Fibroblast of lung (primary cell): ENCODE measurements around the gene CST3. TPM values are rescaled to one million over a fixed set of nuclear protein-coding genes. Genes with fewer than 3 reads are reported as not detected.

Source experiments
- DNase-seq, 2 donors: peaks; one replicate each; pipeline versions ENCODE4 v3.0.0 to v3.0.0-alpha.2; 2010; ENCODE audit warnings: low read depth in 2 of 2
- H2AFZ ChIP-seq: 2 replicates; pipeline ENCODE4 v1.5.1; 2012; ENCODE audit warnings: low read length, control low read depth, inconsistent platforms
- H3K27ac ChIP-seq: 2 replicates; pipeline ENCODE4 v1.5.1; 2011; ENCODE audit warnings: low read length, control low read depth; ENCODE audit not compliant: insufficient read depth
- H3K27me3 ChIP-seq: 2 replicates; pipeline ENCODE4 v1.5.1; 2011; ENCODE audit warnings: mild to moderate bottlenecking, low read length; ENCODE audit not compliant: control insufficient read depth, insufficient read depth
- H3K36me3 ChIP-seq: 2 replicates; pipeline ENCODE4 v1.5.1; 2011; ENCODE audit warnings: low read length; ENCODE audit not compliant: control insufficient read depth, insufficient read depth
- H3K4me1 ChIP-seq: 2 replicates; pipeline ENCODE4 v1.5.1; 2011; ENCODE audit warnings: low read length; ENCODE audit not compliant: control insufficient read depth, insufficient read depth; ENCODE audit errors: extremely low read depth
- H3K4me2 ChIP-seq: 2 replicates; pipeline ENCODE4 v1.5.1; 2011; ENCODE audit warnings: low read length, control low read depth; ENCODE audit not compliant: insufficient read depth; ENCODE audit errors: extremely low read depth
- H3K4me3 ChIP-seq, 4 experiments: fragments of 200-600 bp in 1 of 4; sonication (generic) in 1 of 4; replicated peaks in 1 of 4; 2 replicates each; pipeline ENCODE4 v1.5.1; 2011 to 2016; ENCODE audit warnings: low read length in 4 of 4, low read depth in 3 of 4, mild to moderate bottlenecking in 3 of 4, control low read depth in 2 of 4, inconsistent platforms in 1 of 4, mixed read lengths in 1 of 4; ENCODE audit not compliant: insufficient read depth in 1 of 4; ENCODE audit errors: control extremely low read depth in 1 of 4
- H3K79me2 ChIP-seq: 2 replicates; pipeline ENCODE4 v1.5.1; 2012; ENCODE audit warnings: mild to moderate bottlenecking, low read length, inconsistent platforms; ENCODE audit not compliant: control insufficient read depth, insufficient read depth
- H3K9ac ChIP-seq: 2 replicates; pipeline ENCODE4 v1.5.1; 2011; ENCODE audit warnings: mild to moderate bottlenecking, low read length, control low read depth; ENCODE audit not compliant: insufficient read depth
- H3K9me3 ChIP-seq: 2 replicates; pipeline ENCODE4 v1.5.1; 2012; ENCODE audit warnings: low read depth, low read length; ENCODE audit not compliant: control insufficient read depth, insufficient read depth
- H4K20me1 ChIP-seq: 2 replicates; pipeline ENCODE4 v1.5.1; 2011; ENCODE audit warnings: low read length; ENCODE audit not compliant: control insufficient read depth, insufficient read depth; ENCODE audit errors: extremely low read depth
- CTCF ChIP-seq, 2 donors: IDR thresholded peaks in 1 of 2; conservative IDR thresholded peaks in 1 of 2; 1 replicate in 1 of 2; 2 replicates in 1 of 2; pipeline ENCODE4 v1.5.1; 2011 to 2012; ENCODE audit warnings: low read length in 2 of 2, control low read depth in 1 of 2, inconsistent platforms in 1 of 2, low read depth in 1 of 2, mild to moderate bottlenecking in 1 of 2
- EZH2 ChIP-seq: IDR thresholded peaks from 2 replicates; pipeline ENCODE4 v1.5.1; 2012; ENCODE audit warnings: low read length, control low read depth, mild to moderate bottlenecking; ENCODE audit errors: missing control alignments
- polyA plus RNA-seq, 2 donors: library from polyadenylated mRNA; depleted of rRNA in 1 of 2; stranded (reverse) in 1 of 2; unstranded in 1 of 2; fragments of >200 nt; gene quantifications; 2 replicates each; pipeline ENCODE4 v1.2.1, GENCODE V29; 2011 to 2012; ENCODE audit warnings: missing spikeins in 1 of 2
- total RNA-seq: library from RNA; depleted of rRNA; stranded (reverse); fragments of >200 nt; gene quantifications from 2 replicates; pipeline ENCODE4 v1.2.1, GENCODE V29; 2014

Gene CST3
- total and polyA plus RNA-seq, 2 donors (not counting 1 experiment from before 2014, with no cell fraction given): 136 to 162 TPM

- DNase-seq: no peak
- no peak overlapping the region for H3K9ac ChIP-seq
- H3K36me3 ChIP-seq: no peaks in the 10 kb centered on the region
- no peak overlapping the region for H2AFZ ChIP-seq
- no peaks in the 10 kb centered on the region for H3K9me3 ChIP-seq
- TF ChIP-seq CTCF (conservative IDR thresholded peaks at IDR 0.05 in 1 of 2, IDR thresholded peaks at IDR 0.05 in 1 of 2; ENCODE audit: low read depth in 1 of 2, low read length in 2 of 2) (no peak), EZH2 (no peak)
- H3K27ac ChIP-seq: no peak overlapping the region
- H3K4me1 ChIP-seq: no peaks in the 10 kb centered on the region
- no peaks in the 10 kb centered on the region for H3K27me3 ChIP-seq
- H3K79me2 ChIP-seq: no peaks in the 10 kb centered on the region
- H4K20me1 ChIP-seq: no peaks in the 10 kb centered on the region
- H3K4me2 ChIP-seq: no peak overlapping the region
- no peak overlapping the region for H3K4me3 ChIP-seq
These were observed 42.4 kb upstream of the CST3 start for GRCh38 chr20:23680146-23680545.

GRCh38 chr20:23679133-23680092 lies 41.7 kb upstream of the CST3 start:
- H3K9ac ChIP-seq: no peak overlapping the region
- H3K79me2 ChIP-seq: no peaks in the 10 kb centered on the region
- no peak for DNase-seq
- H3K27me3 ChIP-seq: no peaks in the 10 kb centered on the region
- H3K36me3 ChIP-seq: no peaks in the 10 kb centered on the region
- no peak overlapping the region for H3K27ac ChIP-seq
- no peaks in the 10 kb centered on the region for H3K9me3 ChIP-seq
- no peak overlapping the region for H3K4me2 ChIP-seq
- no peak for TF ChIP-seq CTCF (conservative IDR thresholded peaks at IDR 0.05 in 1 of 2, IDR thresholded peaks at IDR 0.05 in 1 of 2; ENCODE audit: low read depth in 1 of 2, low read length in 2 of 2)
- no peak for TF ChIP-seq EZH2
- no peak overlapping the region for H2AFZ ChIP-seq
- H4K20me1 ChIP-seq: no peaks in the 10 kb centered on the region
- no peaks in the 10 kb centered on the region for H3K4me1 ChIP-seq
- no peak overlapping the region for H3K4me3 ChIP-seq

- no peak for DNase-seq
- Histone ChIP-seq H3K4me1 (no peaks in the 10 kb centered on the region), H4K20me1 (no peaks in the 10 kb centered on the region), H3K9ac (no peak overlapping the region), H3K4me2 (no peak overlapping the region), H3K4me3 (no peak overlapping the region), H3K36me3 (no peaks in the 10 kb centered on the region), H3K27me3 (peaks cover 2% of the 10 kb centered on the region), H2AFZ (no peak overlapping the region), H3K9me3 (no peaks in the 10 kb centered on the region), H3K79me2 (no peaks in the 10 kb centered on the region), H3K27ac (no peak overlapping the region)
- TF ChIP-seq CTCF (conservative IDR thresholded peaks at IDR 0.05 in 1 of 2, IDR thresholded peaks at IDR 0.05 in 1 of 2; ENCODE audit: low read depth in 1 of 2, low read length in 2 of 2) (no peak), EZH2 (no peak)
These were observed 35.5 kb upstream of the CST3 start for GRCh38 chr20:23673209-23673608.
